Jurkat, Clone E6-1 (cell line): ENCODE data around the gene SMIM29.
A peak's percentile ranks its signal among the peaks of the same experiment; 100 is the strongest.
"Not testable (repeated sequence)": the region's sequence is repeated elsewhere in the genome, so short reads cannot be mapped to it uniquely, and the experiment has no call there.

Experiments
- DNase-seq: peaks from one replicate; pipeline ENCODE4 v3.0.0-alpha.2; 2011; ENCODE audit warnings: low read depth, low spot score
- H3K4me3 ChIP-seq: 2 replicates; pipeline ENCODE4 v1.5.1; 2011; ENCODE audit warnings: mild to moderate bottlenecking, low read length, control low read depth, moderate library complexity

SMIM29 gene

GRCh38 chr6:34272013-34272926, 23.5 kb upstream of the SMIM29 start:
- no peak overlapping the region for H3K4me3 ChIP-seq
- no peak for DNase-seq

DNA sequence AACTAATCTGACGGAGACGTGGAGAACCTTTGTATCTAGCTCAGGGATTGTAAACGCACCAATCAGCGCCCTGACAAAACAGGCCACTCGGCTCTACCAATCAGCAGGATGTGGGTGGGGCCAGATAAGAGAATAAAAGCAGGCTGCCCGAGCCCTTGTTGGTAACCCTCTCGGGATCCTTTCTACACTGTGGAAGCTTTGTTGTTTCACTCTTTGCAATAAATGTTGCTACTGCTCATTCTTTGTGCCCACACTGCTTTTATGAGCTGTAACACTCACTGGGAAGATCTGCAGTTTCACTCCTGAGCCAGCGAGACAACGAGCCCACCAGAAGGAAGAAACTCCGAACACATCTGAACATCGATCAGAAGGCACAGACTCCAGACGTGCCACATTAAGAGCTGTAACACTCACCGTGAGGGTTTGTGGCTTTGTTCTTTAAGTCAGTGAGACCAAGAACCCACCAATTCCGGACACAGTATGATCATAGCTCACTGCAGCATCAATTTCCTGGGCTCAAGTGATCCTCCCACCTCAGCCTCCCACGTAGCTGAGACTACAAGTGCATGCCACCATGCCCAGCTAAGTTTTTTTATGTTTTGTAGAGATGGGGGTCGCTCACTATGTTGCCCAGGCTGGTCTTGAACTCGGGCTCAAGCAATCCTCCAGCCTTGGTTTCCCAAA, 21.0 kb upstream of the SMIM29 start:
- H3K4me3 ChIP-seq = not testable (repeated sequence)
- DNase-seq = peak; percentile 77

DNA sequence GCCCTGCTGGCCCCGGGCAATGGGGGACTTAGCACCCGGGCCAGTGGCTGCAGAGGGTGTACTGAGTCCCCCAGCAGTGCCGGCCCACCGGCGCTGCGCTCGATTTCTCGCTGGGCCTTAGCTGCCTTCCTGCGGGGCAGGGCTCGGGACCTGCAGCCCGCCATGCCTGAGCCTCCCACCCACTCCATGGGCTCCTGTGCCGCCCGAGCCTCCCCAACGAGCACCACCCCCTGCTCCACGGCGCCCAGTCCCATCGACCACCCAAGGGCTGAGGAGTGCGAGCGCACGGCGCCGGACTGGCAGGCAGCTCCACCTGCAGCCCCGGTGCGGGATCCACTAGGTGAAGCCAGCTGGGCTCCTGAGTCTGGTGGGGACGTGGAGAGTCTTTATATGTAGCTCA, 20.3 kb upstream of the SMIM29 start:
- not testable (repeated sequence) for H3K4me3 ChIP-seq, DNase-seq

DNA sequence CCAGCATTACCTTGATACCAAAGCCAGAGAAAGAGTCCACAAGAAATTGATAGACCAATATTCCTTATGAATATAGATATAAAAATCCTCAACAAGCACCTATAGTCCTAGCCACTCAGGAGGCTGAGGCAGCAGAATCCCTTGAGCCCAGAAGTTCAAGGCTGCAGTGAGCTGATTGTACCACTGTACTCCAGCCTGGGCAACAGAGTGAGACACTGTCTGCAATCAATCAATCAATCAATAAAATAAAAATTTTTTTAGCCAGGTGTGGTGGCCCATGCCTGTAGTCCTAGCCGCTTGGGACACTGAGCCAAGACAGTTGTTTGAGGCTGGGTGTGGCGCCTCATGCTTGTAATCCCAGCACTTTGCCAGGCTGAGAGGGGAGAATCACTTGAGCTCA, 18.9 kb upstream of the SMIM29 start:
- H3K4me3 ChIP-seq = no peak overlapping the region
- DNase-seq = no peak

DNA sequence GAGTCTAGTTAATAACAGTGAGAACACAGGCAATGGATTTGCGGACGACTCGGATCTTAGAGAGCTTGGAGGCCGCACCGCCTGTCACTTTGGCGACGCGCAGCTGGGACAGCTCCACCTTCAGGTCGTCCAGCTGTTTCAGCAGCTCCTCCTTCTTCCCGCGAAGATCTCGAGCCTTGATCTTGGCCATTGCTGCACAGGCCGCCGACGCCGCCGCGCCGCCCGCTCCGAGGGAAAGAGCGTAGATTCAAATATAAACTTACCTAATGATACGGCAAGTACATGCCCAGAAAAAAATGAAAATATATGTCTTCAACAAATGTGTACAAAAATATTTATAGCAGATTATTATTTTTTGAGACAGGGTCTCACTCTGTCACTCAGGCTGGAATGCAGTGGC, 14.7 kb upstream of the SMIM29 start:
- not testable (repeated sequence) for H3K4me3 ChIP-seq, DNase-seq

- no peak for DNase-seq
- no peak overlapping the region for H3K4me3 ChIP-seq
These were observed 11.9 kb upstream of the SMIM29 start for GRCh38 chr6:34260576-34261267.

- DNase-seq = no peak
- no peak overlapping the region for H3K4me3 ChIP-seq
These were observed 10.8 kb upstream of the SMIM29 start for GRCh38 chr6:34259529-34260069.

DNA sequence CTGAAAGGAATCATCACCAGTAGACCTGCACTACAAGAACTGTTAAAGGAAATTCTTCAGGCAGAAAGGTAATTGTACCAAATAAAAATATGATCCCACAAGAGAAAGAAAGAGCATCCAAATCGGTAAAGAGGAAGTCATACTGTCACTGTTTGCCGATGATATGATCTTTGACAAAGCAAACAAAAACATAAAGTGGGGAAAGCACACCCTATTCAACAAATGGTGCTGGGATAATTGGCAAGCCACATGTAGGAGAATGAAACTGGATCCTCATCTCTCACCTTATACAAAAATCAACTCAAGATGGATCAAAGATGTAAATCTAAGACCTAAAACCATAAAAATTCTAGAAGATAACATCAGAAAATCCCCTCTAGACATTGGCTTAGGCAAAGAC, 3.6 kb upstream of the SMIM29 start:
- not testable (repeated sequence) for H3K4me3 ChIP-seq, DNase-seq

GRCh38 chr6:34249469-34250261, 859 bp upstream of the SMIM29 start:
- no peak for DNase-seq

GRCh38 chr6:34248198-34248726, 544 bp downstream of the SMIM29 start:
- DNase-seq = no peak
- peak overlapping the region; percentile 79 for H3K4me3 ChIP-seq

More at GRCh38 chr6:34249469-34250261, 859 bp upstream of the SMIM29 start:
- H3K4me3 ChIP-seq = peak overlapping the region; percentile 68

- DNase-seq = no peak
- H3K4me3 ChIP-seq = no peak overlapping the region
These were observed 1.2 kb downstream of the SMIM29 start for GRCh38 chr6:34247481-34248197.

GRCh38 chr6:34246563-34247391, 2.0 kb downstream of the SMIM29 start:
- DNase-seq = no peak
- H3K4me3 ChIP-seq = no peak overlapping the region

DNA sequence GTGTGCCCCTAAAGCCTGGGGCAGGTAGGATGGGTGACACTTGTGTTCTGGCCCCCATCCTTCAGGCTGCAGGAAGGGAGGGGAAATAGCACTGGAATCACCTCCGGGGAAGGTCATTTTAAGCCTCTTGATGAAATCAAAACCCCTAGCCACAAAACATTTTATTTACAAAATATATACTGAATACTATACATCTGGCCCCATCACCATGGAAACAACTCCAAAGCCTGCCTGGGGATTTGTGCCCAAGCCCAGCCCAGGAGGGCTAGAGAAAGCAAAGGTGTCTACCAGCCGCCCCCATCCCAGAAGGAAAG, 2.6 kb downstream of the SMIM29 start:
- no peak for DNase-seq
- H3K4me3 ChIP-seq = no peak overlapping the region

DNA sequence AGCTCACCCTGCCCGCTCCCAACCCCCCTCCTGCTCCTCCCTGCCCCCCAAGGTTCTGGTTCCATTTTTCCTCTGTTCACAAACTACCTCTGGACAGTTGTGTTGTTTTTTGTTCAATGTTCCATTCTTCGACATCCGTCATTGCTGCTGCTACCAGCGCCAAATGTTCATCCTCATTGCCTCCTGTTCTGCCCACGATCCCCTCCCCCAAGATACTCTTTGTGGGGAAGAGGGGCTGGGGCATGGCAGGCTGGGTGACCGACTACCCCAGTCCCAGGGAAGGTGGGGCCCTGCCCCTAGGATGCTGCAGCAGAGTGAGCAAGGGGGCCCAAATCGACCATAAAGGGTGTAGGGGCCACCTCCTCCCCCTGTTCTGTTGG, 3.1 kb downstream of the SMIM29 start:
- DNase-seq, H3K4me3 ChIP-seq: not testable (repeated sequence)

DNA sequence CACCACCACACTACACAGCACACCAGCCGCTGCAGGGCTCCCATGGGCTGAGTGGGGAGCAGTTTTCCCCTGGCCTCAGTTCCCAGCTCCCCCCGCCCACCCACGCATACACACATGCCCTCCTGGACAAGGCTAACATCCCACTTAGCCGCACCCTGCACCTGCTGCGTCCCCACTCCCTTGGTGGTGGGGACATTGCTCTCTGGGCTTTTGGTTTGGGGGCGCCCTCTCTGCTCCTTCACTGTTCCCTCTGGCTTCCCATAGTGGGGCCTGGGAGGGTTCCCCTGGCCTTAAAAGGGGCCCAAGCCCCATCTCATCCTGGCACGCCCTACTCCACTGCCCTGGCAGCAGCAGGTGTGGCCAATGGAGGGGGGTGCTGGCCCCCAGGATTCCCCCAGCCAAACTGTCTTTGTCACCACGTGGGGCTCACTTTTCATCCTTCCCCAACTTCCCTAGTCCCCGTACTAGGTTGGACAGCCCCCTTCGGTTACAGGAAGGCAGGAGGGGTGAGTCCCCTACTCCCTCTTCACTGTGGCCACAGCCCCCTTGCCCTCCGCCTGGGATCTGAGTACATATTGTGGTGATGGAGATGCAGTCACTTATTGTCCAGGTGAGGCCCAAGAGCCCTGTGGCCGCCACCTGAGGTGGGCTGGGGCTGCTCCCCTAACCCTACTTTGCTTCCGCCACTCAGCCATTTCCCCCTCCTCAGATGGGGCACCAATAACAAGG, 3.6 kb downstream of the SMIM29 start:
- H3K4me3 ChIP-seq, DNase-seq: not testable (repeated sequence)

- no peak for DNase-seq
- no peak overlapping the region for H3K4me3 ChIP-seq
These were observed 4.6 kb downstream of the SMIM29 start for GRCh38 chr6:34243901-34244884.
